ENCODE data around the gene CNOT3.
"Not testable (repeated sequence)": the region's sequence is repeated elsewhere in the genome, so short reads cannot be mapped to it uniquely, and the experiment has no call there.

The CNOT3 gene

GRCh38 chr19:54137699-54138488 lies at the start of gene CNOT3:
Gene CNOT3, plus strand, starts transcription at chr19:54137762. Its CDS starts 5,217 bp downstream, at chr19:54142979.
- H3K4me1 ChIP-seq (ENCODE audit: control insufficient read depth, insufficient read depth, low read length) = peaks cover 4% of the 10 kb centered on the region; the same call in 1 of the 2 replicates
- H3K36me3 ChIP-seq (ENCODE audit: control insufficient read depth, insufficient read depth, low read length) = peaks cover 5% of the 10 kb centered on the region
- no peak within 1 kb of the TSS for H3K27ac ChIP-seq (ENCODE audit: low read length)
- no peaks in the 10 kb centered on the region for H3K9me3 ChIP-seq (ENCODE audit: control insufficient read depth, insufficient read depth, low read length)
- peak within 1 kb of the TSS; percentile 87 for H3K4me3 ChIP-seq (ENCODE audit: low read length)
- no peak for DNase-seq (ENCODE audit: low read depth, low spot score)
- no peaks in the 10 kb centered on the region for H3K27me3 ChIP-seq (ENCODE audit: control insufficient read depth, insufficient read depth, low read length)
- no CpG with 5 or more reads among the region's 103 CpGs for WGBS (ENCODE audit: insufficient coverage, insufficient read length)

DNA sequence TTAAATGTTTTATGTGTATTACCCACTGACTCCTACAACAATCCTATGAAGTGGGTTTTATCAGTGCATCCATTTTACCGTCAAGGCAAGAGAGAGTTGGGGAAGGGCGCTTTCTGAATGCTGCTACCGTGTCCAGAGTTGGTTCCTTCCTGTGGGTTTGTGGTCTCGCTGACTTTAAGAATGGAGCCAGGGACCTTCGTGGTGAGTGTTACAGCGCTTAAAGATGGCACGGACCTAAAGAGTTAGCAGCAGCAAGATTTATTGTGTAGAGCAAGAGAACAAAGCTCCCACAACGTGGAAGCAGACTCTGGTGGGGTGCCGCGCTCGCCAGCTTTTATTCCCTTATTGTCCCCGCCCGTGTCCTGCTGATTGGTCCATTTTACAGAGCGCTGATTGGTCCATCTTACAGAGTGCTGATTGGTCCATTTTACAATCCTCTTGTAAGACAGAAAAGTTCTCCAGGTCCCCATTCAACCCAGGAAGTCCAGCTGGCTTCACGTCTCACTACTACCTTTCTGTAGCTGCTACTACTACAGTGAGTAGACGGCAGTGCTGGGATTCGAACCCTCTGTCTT lies 43.0 kb upstream of the CNOT3 start:
- WGBS (ENCODE audit: insufficient coverage, insufficient read length) = no CpG with 5 or more reads among the region's 17 CpGs
- Histone ChIP-seq H3K4me3 (ENCODE audit: low read length) (no peak overlapping the region), H3K9me3 (ENCODE audit: control insufficient read depth, insufficient read depth, low read length) (no peaks in the 10 kb centered on the region), H3K4me1 (ENCODE audit: control insufficient read depth, insufficient read depth, low read length) (peaks cover 1% of the 10 kb centered on the region; the same call in 1 of the 2 replicates), H3K27ac (ENCODE audit: low read length) (no peak overlapping the region), H3K27me3 (ENCODE audit: control insufficient read depth, insufficient read depth, low read length) (no peaks in the 10 kb centered on the region), H3K36me3 (ENCODE audit: control insufficient read depth, insufficient read depth, low read length) (no peaks in the 10 kb centered on the region)
- DNase-seq (ENCODE audit: low read depth, low spot score) = no peak

DNA sequence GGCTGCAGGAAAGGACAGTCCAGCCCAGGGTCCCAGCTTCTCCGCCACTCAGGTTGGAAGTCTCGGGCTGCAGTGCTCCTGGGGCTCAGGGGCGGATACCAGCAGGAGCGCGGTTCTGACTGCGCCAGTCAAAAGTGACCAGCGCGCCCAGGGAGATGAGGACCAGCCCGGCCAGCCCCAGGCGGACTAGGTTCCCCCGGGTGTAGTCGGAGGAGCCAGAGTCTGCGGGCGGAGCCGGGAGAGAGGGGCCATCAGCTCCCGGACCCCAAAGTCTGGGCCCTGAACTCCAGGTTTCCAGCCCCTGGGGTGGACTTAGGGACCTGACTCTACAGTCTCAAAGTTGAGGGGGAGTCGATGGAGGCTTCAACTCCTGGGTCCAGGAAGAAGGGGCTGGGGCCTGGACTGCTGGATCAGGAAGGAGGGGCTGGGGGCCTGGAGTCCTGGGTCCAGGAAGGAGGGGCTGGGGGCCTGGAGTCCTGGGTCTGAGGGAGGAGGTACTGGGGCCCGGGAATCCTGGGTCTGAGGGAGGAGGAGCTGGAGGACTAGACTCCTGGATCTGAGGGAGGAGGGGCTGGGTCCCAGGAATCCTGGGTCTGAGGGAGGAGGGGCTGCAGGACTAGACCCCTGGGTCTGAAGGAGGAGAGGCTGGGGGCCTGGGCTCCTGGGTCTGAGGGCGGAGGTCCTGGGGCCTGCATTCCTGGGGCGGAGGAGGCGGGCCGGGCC lies 42.3 kb upstream of the CNOT3 start:
- no peak for DNase-seq (ENCODE audit: low read depth, low spot score)
- Histone ChIP-seq H3K27ac (ENCODE audit: low read length) (no peak overlapping the region), H3K4me1 (ENCODE audit: control insufficient read depth, insufficient read depth, low read length) (no peaks in the 10 kb centered on the region), H3K4me3 (ENCODE audit: low read length) (peak overlapping the region; percentile 48; the same call in 1 of the 2 replicates), H3K27me3 (ENCODE audit: control insufficient read depth, insufficient read depth, low read length) (no peaks in the 10 kb centered on the region), H3K36me3 (ENCODE audit: control insufficient read depth, insufficient read depth, low read length) (no peaks in the 10 kb centered on the region), H3K9me3 (ENCODE audit: control insufficient read depth, insufficient read depth, low read length) (no peaks in the 10 kb centered on the region)
- no CpG with 5 or more reads among the region's 22 CpGs for WGBS (ENCODE audit: insufficient coverage, insufficient read length)

GRCh38 chr19:54095859-54096616 lies 41.5 kb upstream of the CNOT3 start:
- H3K4me1 ChIP-seq (ENCODE audit: control insufficient read depth, insufficient read depth, low read length); H3K36me3 ChIP-seq (ENCODE audit: control insufficient read depth, insufficient read depth, low read length); DNase-seq (ENCODE audit: low read depth, low spot score); H3K27ac ChIP-seq (ENCODE audit: low read length); H3K27me3 ChIP-seq (ENCODE audit: control insufficient read depth, insufficient read depth, low read length); H3K9me3 ChIP-seq (ENCODE audit: control insufficient read depth, insufficient read depth, low read length): not testable (repeated sequence)
- peak overlapping the region; percentile 48; the same call in 1 of the 2 replicates for H3K4me3 ChIP-seq (ENCODE audit: low read length)
- WGBS (ENCODE audit: insufficient coverage, insufficient read length) = no CpG with 5 or more reads among the region's 46 CpGs

- Histone ChIP-seq H3K9me3 (ENCODE audit: control insufficient read depth, insufficient read depth, low read length) (no peaks in the 10 kb centered on the region), H3K27me3 (ENCODE audit: control insufficient read depth, insufficient read depth, low read length) (no peaks in the 10 kb centered on the region), H3K36me3 (ENCODE audit: control insufficient read depth, insufficient read depth, low read length) (no peaks in the 10 kb centered on the region), H3K27ac (ENCODE audit: low read length) (no peak overlapping the region), H3K4me1 (ENCODE audit: control insufficient read depth, insufficient read depth, low read length) (no peaks in the 10 kb centered on the region), H3K4me3 (ENCODE audit: low read length) (peak overlapping the region; percentile 3; the same call in 1 of the 2 replicates)
- DNase-seq (ENCODE audit: low read depth, low spot score) = no peak
- no CpG with 5 or more reads among the region's 14 CpGs for WGBS (ENCODE audit: insufficient coverage, insufficient read length)
Observed at GRCh38 chr19:54096617-54097106, 40.9 kb upstream of the CNOT3 start.

- WGBS (ENCODE audit: insufficient coverage, insufficient read length) = no CpG with 5 or more reads among the region's 12 CpGs
- H3K36me3 ChIP-seq (ENCODE audit: control insufficient read depth, insufficient read depth, low read length) = no peaks in the 10 kb centered on the region
- no peak for DNase-seq (ENCODE audit: low read depth, low spot score)
- no peaks in the 10 kb centered on the region for H3K27me3 ChIP-seq (ENCODE audit: control insufficient read depth, insufficient read depth, low read length)
- no peaks in the 10 kb centered on the region for H3K4me1 ChIP-seq (ENCODE audit: control insufficient read depth, insufficient read depth, low read length)
- no peaks in the 10 kb centered on the region for H3K9me3 ChIP-seq (ENCODE audit: control insufficient read depth, insufficient read depth, low read length)
- no peak overlapping the region for H3K27ac ChIP-seq (ENCODE audit: low read length)
- H3K4me3 ChIP-seq (ENCODE audit: low read length) = no peak overlapping the region
Observed at GRCh38 chr19:54099190-54099902, 38.2 kb upstream of the CNOT3 start.

- not testable (repeated sequence) for H3K27ac ChIP-seq (ENCODE audit: low read length); H3K36me3 ChIP-seq (ENCODE audit: control insufficient read depth, insufficient read depth, low read length); DNase-seq (ENCODE audit: low read depth, low spot score); H3K27me3 ChIP-seq (ENCODE audit: control insufficient read depth, insufficient read depth, low read length); H3K9me3 ChIP-seq (ENCODE audit: control insufficient read depth, insufficient read depth, low read length); H3K4me3 ChIP-seq (ENCODE audit: low read length); H3K4me1 ChIP-seq (ENCODE audit: control insufficient read depth, insufficient read depth, low read length)
- WGBS (ENCODE audit: insufficient coverage, insufficient read length) = no CpG with 5 or more reads among the region's 9 CpGs
Observed at GRCh38 chr19:54099903-54100255, 37.7 kb upstream of the CNOT3 start.

DNA sequence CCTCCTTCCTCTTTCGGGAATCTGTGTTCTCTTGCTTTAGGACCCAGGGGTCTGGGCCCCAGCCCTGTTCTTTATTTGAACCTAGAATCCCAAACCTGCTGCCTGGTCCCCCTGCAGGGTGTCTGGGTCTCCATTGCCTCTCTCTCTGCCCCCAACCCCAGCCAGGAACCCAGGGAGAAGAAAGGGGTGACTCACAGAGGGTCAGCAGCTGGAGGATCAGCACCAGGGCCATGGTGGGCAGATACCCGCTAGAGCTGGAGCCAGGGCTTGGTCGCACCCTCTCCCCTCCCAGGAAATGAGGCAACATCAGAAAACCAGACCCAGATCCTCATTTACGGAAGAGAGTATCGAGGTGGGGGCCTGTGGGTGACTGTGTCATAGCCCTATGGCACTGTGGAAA lies 37.0 kb upstream of the CNOT3 start, which contains the start of gene OSCAR:
TSS of gene OSCAR (minus strand) at position 243 of the 400 bp plus-strand sequence. CDS start at position 232, 11 bp downstream.
- no peak within 1 kb of the TSS for H3K4me3 ChIP-seq (ENCODE audit: low read length)
- no peak for DNase-seq (ENCODE audit: low read depth, low spot score)
- H3K4me1 ChIP-seq (ENCODE audit: control insufficient read depth, insufficient read depth, low read length) = no peaks in the 10 kb centered on the region
- no peak within 1 kb of the TSS for H3K27ac ChIP-seq (ENCODE audit: low read length)
- no peaks in the 10 kb centered on the region for H3K9me3 ChIP-seq (ENCODE audit: control insufficient read depth, insufficient read depth, low read length)
- WGBS (ENCODE audit: insufficient coverage, insufficient read length) = no CpG with 5 or more reads among the region's 5 CpGs
- H3K36me3 ChIP-seq (ENCODE audit: control insufficient read depth, insufficient read depth, low read length) = no peaks in the 10 kb centered on the region
- H3K27me3 ChIP-seq (ENCODE audit: control insufficient read depth, insufficient read depth, low read length) = no peaks in the 10 kb centered on the region

- H3K36me3 ChIP-seq (ENCODE audit: control insufficient read depth, insufficient read depth, low read length) = peaks cover 3% of the 10 kb centered on the region; the same call in 1 of the 2 replicates
- peak within 1 kb of the TSS; percentile 83 for H3K4me3 ChIP-seq (ENCODE audit: low read length)
- H3K9me3 ChIP-seq (ENCODE audit: control insufficient read depth, insufficient read depth, low read length) = no peaks in the 10 kb centered on the region
- WGBS (ENCODE audit: insufficient coverage, insufficient read length) = no CpG with 5 or more reads among the region's 54 CpGs
- H3K4me1 ChIP-seq (ENCODE audit: control insufficient read depth, insufficient read depth, low read length) = no peaks in the 10 kb centered on the region
- no peaks in the 10 kb centered on the region for H3K27me3 ChIP-seq (ENCODE audit: control insufficient read depth, insufficient read depth, low read length)
- no peak within 1 kb of the TSS for H3K27ac ChIP-seq (ENCODE audit: low read length)
- peak; percentile 99 for DNase-seq (ENCODE audit: low read depth, low spot score)
Observed at GRCh38 chr19:54102421-54103169, 35.0 kb upstream of the CNOT3 start, which contains the start of gene NDUFA3. Gene NDUFA3, plus strand, starts transcription at chr19:54102855. Its CDS starts 24 bp downstream, at chr19:54102879.

Measured in iPS DF 6.9 (cell line).